TTC549 (cell line): ENCODE measurements around the gene DNAJC21.
"Not testable (repeated sequence)": the region's sequence is repeated elsewhere in the genome, so short reads cannot be mapped to it uniquely, and the experiment has no call there.

Experiments
- FAIRE-seq: peaks from 2 replicates; lab custom pipeline; 2012; peaks lifted over from hg19 to GRCh38; lab: Jason Lieb, UNC

The DNAJC21 gene

DNA sequence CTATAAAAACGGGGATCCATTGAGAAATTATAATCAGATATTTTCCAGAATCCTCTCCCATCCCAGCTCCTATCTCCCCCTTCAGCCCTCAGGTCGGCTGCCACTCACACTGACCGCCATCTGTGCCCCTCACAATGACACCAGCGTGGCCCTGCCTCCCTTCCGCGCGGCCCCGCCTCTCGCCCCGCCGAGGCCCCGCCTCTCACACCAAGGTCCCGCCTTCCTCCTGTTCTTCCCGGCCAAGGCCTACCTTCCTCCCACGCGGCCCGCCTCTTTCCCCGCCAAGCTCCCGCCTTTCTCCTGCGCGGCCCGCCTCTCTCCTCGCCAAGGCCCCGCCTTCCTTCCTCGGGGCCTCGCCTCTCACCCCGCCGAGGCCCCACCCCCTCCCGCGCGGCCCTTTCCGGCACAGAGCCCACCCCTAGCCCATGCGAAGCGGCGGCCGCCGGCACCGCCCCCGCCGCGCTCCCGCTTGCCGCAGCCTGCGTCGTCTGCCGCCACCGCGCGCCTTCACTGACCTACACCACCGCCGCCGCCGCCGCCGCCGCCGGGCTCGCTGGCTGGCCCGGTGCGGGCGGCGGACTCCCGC, at the start of gene DNAJC21:
Gene DNAJC21, plus strand, starts transcription at position 426 of the 586 bp plus-strand sequence. CDS start 261 bp downstream, outside the sequence.
- FAIRE-seq: peak; percentile 60

DNA sequence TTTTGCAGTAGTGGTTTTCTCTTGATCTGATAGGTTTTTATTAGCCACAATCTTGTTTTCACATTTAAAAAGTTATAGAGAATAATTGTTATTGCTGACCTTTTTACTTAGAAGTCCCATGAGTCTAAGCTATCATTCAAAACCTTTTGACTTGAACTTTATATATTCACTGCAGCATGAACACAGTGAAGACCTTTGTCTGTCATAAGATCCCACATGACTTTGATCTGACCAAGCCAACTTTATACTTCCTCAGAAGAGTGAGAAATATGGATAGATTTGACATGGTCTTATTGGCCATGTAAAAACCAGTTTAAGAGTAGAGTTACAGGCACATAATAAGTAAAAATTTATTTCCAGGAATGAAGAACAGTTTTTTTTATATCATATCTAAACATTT, 48.1 kb upstream of the DNAJC21 start:
- no peak for FAIRE-seq

- FAIRE-seq: no peak
Measured at GRCh38 chr5:34886392-34887119, 42.8 kb upstream of the DNAJC21 start.

DNA sequence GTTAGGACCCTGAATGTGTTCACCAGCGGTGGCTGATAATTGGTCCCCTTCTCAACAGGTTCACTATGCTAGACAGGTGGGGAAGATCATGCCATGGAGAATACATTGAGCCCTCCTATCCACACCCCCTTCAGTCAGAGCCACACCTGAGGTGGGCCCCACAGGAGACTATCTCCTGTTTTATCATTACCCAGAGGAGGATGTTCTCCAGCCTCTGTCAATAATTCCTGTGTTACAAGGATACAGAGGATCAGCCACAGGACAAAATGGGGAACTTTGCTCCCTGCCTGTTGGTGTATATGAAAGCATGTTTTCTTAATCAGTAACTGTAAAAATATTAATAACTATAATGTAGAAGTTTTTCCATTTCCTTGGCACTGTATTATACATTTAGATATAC, 40.0 kb upstream of the DNAJC21 start:
- FAIRE-seq: no peak

DNA sequence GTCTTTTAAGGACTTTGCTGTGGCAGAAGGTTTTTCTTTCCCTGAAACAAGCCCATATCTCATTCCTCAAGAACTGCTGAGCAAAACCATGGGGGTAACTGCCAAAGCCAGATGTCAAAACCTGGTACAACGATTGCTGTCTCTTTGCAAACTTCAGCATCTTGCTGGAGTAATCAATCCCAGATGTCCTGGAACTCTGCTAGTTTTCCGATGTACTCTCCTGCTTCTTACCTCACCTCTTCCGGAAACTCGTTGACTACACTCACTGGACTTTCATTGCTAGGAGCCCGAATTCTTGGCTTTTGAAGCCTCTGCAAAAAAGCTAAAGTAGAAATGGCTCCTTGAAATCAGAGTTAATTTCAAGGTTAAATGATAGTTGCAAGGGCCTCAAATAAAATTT, 37.4 kb upstream of the DNAJC21 start:
- no peak for FAIRE-seq

GRCh38 chr5:34892414-34892813, 36.9 kb upstream of the DNAJC21 start:
- no peak for FAIRE-seq

DNA sequence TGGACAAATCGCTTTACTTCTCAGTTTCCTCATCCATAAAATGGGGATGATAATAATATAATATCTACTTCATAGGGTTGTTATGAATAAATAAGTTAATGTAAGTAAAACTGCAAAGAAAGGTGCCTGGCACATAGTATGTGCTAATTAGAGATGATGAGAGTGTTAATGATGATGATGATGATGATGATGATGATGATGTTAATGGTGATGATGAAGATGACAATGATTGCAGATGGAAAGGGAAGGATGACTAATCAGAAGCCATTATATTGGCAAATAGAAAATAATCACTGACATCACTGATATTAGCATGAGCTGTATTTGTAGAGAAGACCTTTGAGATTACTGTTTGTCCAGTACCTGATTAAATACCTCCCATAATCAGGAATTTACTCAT, 34.6 kb upstream of the DNAJC21 start:
- FAIRE-seq: no peak

DNA sequence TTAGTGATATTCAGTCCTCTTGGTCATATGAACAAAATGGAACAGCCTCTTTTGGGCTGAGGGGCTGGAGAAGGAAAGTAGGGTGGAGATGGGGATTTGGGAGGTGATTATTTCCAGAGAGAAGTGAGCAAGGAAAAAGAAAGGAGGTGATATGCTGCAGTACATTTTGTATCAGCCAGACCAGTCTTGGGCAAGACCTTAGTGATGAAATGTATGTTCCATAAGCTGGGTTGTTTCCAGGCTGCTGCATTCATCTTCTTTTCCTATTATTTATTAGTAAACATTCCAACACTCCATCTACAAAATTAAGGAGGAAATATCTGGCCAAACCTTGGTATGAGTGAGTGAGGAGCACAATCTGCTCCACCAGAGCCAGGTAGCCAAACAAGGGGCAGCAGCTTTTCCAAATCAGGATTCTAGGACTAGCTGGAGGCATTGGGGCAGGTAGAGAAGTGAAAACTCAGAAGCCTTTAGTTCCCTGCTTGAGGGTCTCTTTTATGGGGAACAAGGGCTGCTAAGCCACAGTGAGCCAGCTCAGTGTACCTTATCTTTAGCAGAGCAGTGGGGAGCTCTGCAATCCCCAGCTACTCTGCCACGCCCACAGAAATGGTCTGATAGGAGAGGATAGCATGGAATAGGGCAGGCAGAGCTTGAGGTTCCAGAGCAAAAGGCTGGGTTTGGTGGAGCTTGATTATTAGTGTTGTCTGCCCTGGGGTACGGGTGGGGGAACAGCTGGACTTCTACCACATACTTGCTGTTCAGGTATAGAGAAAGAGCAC, 33.5 kb upstream of the DNAJC21 start:
- no peak for FAIRE-seq

DNA sequence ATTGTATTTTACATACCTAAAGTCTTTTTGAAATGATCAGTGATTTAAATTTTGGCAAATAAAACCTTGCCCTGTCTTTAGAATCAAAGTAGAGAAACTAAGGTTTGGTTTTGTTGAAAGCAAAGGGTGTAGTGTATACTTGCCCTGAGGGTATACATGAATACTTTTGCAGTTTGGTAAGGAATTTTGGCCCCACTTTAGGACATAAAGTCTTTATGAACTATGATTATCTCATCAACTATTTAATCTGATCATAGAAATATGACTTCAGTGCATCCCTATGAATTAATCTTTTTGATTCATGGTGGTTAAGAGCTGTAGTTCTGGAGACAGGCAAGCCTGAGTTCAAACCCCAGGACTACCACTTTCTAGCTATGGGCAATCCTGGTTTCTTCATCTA, 31.7 kb upstream of the DNAJC21 start:
- FAIRE-seq: no peak

DNA sequence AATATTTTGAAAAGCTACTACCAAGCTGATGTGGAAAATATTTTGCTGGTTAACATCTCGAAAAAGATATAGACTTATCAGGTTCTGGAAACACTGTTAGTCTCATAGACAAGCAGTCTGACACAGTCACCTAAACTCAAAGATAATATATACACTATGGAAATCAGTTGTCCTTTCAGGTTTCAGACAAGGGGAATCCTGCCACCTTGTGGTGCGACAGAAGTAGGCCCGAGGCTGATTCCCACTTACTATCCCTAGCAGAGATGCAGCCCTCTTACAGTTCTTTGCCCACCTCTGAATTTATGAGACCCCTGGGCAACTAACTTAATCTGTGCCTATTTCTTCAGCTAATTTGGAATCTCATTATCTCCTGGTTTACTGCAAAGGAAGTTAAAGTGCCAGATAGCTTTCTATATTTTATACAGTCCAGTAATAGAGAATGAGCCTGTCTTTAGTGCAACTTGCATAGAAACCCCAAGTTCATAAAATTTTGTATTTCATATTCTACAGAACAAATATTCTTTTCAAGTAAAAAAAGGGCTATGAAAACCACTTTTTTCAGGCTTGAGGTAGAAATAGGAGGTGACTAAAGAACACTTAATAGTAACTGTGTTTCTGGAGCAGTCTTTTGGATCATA, 31.0 kb upstream of the DNAJC21 start:
- FAIRE-seq: no peak

DNA sequence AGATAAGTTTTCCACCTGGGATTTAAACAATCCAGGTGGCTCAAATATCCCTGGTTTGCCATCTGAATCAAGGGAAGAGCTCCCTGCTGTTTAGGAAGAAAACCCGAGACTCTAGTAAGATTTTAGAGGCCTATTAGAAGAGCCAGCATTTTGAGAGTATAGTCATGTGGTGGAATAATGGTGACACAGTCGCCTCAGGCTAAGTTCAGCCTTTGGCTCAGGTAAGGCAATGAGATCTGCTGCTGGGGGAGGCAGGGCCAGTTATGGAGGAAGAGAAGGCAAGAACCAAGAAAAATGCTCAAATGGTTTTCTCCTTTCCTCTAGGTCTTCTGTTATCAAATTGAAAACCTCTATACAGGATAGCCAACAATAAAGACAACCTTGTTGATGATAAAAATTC, 30.3 kb upstream of the DNAJC21 start:
- FAIRE-seq: no peak

- no peak for FAIRE-seq
Measured at GRCh38 chr5:34900652-34901051, 28.7 kb upstream of the DNAJC21 start.

- FAIRE-seq: no peak
Measured at GRCh38 chr5:34903260-34903659, 26.1 kb upstream of the DNAJC21 start.

DNA sequence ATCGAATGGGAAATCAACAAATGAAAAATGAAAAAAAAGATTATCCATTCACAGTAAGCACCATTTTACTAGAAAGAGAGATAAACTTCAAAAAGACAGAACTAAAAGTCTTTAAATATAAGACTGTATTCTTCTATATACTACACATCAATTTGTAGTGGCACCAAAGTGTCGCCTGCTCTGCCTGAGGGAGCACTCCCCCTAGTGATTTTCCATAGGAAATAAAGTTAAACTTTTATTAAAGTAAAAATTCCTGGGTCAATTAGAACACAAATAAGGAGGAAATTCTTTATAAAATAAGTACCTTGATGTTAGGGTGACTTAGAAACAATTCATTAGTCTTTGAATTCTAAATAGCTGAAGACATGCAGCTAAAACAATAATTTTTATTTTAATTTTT, 23.8 kb upstream of the DNAJC21 start:
- peak; percentile 59 for FAIRE-seq

- no peak for FAIRE-seq
Measured at GRCh38 chr5:34913072-34913471, 16.3 kb upstream of the DNAJC21 start.

DNA sequence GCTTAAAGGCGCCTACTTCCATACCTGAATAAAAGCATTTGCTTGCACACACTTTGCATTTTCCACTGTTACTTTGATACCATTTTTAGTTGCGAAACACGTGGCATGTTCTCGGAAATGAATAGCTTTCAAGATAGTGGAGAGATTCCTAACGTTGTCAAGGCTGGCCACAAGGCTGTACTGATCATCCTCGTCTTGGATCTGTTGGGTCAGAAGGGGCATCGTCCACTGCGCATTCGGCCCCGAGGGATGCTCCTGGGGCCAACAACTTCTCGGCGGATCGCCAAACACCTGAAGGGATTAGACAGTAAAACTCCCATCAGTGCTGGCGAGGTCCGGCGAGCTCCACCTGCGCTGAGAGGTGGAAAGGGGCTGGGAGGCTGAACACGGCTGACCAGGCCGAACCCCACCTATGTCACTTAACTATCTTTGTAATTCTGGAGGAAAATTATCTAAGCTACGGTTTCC, 14.7 kb upstream of the DNAJC21 start:
- no peak for FAIRE-seq

- FAIRE-seq: peak; percentile 69
Measured at GRCh38 chr5:34915139-34915855, 14.1 kb upstream of the DNAJC21 start, which contains the start of the genes BRIX1 and RAD1. TSS of gene BRIX1 (plus strand) at chr5:34915711. CDS start at chr5:34915739, 28 bp downstream. TSS of gene RAD1 (minus strand) at chr5:34915504. CDS start at chr5:34914892, 612 bp downstream.

- no peak for FAIRE-seq
Measured at GRCh38 chr5:34915856-34916192, 13.5 kb upstream of the DNAJC21 start.

GRCh38 chr5:34916518-34916917, 12.8 kb upstream of the DNAJC21 start:
- no peak for FAIRE-seq

GRCh38 chr5:34918025-34918424, 11.3 kb upstream of the DNAJC21 start:
- no peak for FAIRE-seq

GRCh38 chr5:34919077-34919476, 10.3 kb upstream of the DNAJC21 start:
- FAIRE-seq: no peak

GRCh38 chr5:34923256-34923655, 6.1 kb upstream of the DNAJC21 start:
- FAIRE-seq: not testable (repeated sequence)
